Suprapubic skin (tissue), 4 donors: ENCODE results near the gene ZFP64. TPM values are rescaled to one million over a fixed set of nuclear protein-coding genes. Genes with fewer than 3 reads are reported as not detected.

Experiments used
- DNase-seq, 2 donors: peaks; one replicate each; pipeline ENCODE4 v3.0.0-alpha.2; 2019; ENCODE audit warnings: low spot score in 2 of 2
- H3K27ac ChIP-seq: fragments of 200-600 bp; sonication (generic); one replicate; pipeline ENCODE4 v1.5.1; 2019
- H3K27me3 ChIP-seq: fragments of 200-600 bp; sonication (generic); one replicate; pipeline ENCODE4 v1.5.1; 2019
- H3K36me3 ChIP-seq: fragments of 200-600 bp; sonication (generic); one replicate; pipeline ENCODE4 v1.5.1; 2019
- H3K4me1 ChIP-seq: fragments of 200-600 bp; sonication (generic); one replicate; pipeline ENCODE4 v1.5.1; 2019
- H3K4me3 ChIP-seq: fragments of 200-600 bp; sonication (generic); one replicate; pipeline ENCODE4 v1.5.1; 2019; ENCODE audit warnings: mild to moderate bottlenecking
- H3K9me3 ChIP-seq: fragments of 200-600 bp; sonication (generic); one replicate; pipeline ENCODE4 v1.5.1; 2019
- EP300 ChIP-seq: sonication (generic); formaldehyde crosslinking; IDR thresholded peaks from one replicate; pipeline ENCODE4 v1.6.1; 2017; ENCODE audit warnings: antibody characterized with exemption
- POLR2A ChIP-seq, 2 donors: fragments of 450-650 bp; IDR thresholded peaks; one replicate each; pipeline ENCODE4 v1.6.1; 2017; ENCODE audit warnings: antibody characterized with exemption in 2 of 2, mild to moderate bottlenecking in 2 of 2, moderate library complexity in 2 of 2
- POLR2AphosphoS5 ChIP-seq, 3 donors: sonication (generic); formaldehyde crosslinking; IDR thresholded peaks; one replicate each; pipeline ENCODE4 v1.6.1; 2017; ENCODE audit warnings: antibody characterized with exemption in 3 of 3
- WGBS: methylation state at CpG from one replicate; pipeline ENCODE4 v1.1.5; 2018; 5-methylcytosine and 5-hydroxymethylcytosine counted together
- total RNA-seq, 4 donors: library from RNA; depleted of rRNA; stranded (reverse); fragments of >200 nt; gene quantifications; one replicate each; pipeline ENCODE4 v1.1.0, GENCODE V29; 2016
- TF ChIP-seq, protein P1 (sequence below), 2 donors: fragments of 200-600 bp in 1 of 2; fragments of 450-650 bp in 1 of 2; sonication (generic) in 1 of 2; IDR thresholded peaks; one replicate each; pipeline ENCODE4 v1.5.1; 2016 to 2019; ENCODE audit warnings: antibody characterized with exemption in 2 of 2, mild to moderate bottlenecking in 1 of 2, moderate library complexity in 1 of 2

The ZFP64 gene
- total RNA-seq, 4 donors from 2014 or later = 25.1 to 33.8 (median 28.2) TPM

DNA sequence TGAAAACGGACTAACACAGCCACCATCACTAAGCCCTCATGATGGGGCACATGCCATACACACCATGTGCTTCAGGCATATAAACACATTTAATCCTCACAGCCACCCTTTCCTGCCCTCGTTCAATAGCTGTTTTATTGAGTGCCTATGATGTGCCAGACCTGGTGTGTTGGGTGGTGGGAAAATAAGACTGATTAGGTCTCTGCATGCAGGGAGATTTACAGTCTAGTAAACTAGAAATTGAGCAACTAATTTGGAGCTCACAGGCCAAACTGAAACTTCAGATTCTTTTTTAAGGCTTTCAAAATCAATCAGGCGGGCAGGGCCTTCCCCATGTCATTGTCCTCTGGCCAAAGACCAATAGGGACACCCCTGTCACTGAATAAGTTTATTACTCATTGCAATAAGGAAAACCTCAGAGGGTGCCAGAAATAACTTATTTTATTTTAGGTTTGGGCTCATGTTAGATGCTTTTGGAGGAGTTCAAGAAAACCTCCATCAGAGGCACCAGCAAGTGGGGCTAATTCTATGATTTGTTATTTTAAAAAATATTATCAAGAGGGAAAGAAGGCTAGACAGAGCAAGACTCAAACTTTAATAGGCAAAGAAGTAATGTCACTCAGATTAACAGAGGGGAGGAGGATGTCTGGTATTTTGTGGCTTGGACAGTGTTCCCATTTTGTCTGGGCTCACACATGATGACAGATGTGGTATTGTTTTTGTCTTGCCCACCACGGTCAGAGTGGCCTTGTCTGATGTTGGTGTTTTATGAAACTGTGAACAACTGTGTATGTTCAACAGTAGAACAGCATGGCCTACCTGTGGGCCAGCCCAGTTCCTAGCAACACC is 12.0 kb downstream of the ZFP64 start:
- H3K4me1 ChIP-seq = no peaks in the 10 kb centered on the region
- TF ChIP-seq POLR2A (IDR thresholded peaks at IDR 0.05) = no peak
- TF ChIP-seq EP300 = no peak
- TF ChIP-seq POLR2AphosphoS5 (IDR thresholded peaks at IDR 0.05) = no peak
- TF ChIP-seq, protein P1, sequence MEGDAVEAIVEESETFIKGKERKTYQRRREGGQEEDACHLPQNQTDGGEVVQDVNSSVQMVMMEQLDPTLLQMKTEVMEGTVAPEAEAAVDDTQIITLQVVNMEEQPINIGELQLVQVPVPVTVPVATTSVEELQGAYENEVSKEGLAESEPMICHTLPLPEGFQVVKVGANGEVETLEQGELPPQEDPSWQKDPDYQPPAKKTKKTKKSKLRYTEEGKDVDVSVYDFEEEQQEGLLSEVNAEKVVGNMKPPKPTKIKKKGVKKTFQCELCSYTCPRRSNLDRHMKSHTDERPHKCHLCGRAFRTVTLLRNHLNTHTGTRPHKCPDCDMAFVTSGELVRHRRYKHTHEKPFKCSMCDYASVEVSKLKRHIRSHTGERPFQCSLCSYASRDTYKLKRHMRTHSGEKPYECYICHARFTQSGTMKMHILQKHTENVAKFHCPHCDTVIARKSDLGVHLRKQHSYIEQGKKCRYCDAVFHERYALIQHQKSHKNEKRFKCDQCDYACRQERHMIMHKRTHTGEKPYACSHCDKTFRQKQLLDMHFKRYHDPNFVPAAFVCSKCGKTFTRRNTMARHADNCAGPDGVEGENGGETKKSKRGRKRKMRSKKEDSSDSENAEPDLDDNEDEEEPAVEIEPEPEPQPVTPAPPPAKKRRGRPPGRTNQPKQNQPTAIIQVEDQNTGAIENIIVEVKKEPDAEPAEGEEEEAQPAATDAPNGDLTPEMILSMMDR (IDR thresholded peaks at IDR 0.05) = no peak
- no peaks in the 10 kb centered on the region for H3K9me3 ChIP-seq
- no peak overlapping the region for H3K27ac ChIP-seq
- no peak overlapping the region for H3K4me3 ChIP-seq
- H3K27me3 ChIP-seq = no peaks in the 10 kb centered on the region
- 66% methylated on average over 4 of the region's 4 CpGs for WGBS
- H3K36me3 ChIP-seq = peaks cover 28% of the 10 kb centered on the region
- DNase-seq = no peak

DNA sequence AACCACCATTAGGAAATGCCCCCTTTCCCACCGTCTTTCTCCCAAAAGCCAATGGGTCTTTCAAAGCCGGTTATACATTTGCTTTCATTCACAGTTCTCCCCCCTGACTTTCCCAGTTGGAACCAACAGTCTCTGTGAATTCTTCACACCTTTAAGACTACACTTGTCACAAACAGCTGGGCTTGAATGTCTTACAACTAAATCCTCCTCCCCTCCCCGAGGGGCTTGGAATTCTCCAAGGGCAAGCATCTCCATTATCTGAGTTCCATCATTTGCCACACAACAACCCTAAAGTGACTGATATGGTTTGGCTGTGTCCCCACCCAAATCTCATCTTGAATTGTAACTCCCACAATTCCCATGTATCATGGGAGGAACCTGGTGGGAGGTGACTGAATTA is 12.9 kb downstream of the ZFP64 start:
- TF ChIP-seq, protein P1 (IDR thresholded peaks at IDR 0.05) = no peak
- TF ChIP-seq POLR2AphosphoS5 (IDR thresholded peaks at IDR 0.05) (no peak), POLR2A (IDR thresholded peaks at IDR 0.05) (no peak), EP300 (no peak)
- WGBS = 89% methylated on average over 3 of the region's 3 CpGs
- H3K4me1 ChIP-seq = no peaks in the 10 kb centered on the region
- H3K27ac ChIP-seq = no peak overlapping the region
- DNase-seq = no peak
- no peaks in the 10 kb centered on the region for H3K27me3 ChIP-seq
- no peak overlapping the region for H3K4me3 ChIP-seq
- H3K36me3 ChIP-seq = peaks cover 24% of the 10 kb centered on the region
- H3K9me3 ChIP-seq = no peaks in the 10 kb centered on the region

DNA sequence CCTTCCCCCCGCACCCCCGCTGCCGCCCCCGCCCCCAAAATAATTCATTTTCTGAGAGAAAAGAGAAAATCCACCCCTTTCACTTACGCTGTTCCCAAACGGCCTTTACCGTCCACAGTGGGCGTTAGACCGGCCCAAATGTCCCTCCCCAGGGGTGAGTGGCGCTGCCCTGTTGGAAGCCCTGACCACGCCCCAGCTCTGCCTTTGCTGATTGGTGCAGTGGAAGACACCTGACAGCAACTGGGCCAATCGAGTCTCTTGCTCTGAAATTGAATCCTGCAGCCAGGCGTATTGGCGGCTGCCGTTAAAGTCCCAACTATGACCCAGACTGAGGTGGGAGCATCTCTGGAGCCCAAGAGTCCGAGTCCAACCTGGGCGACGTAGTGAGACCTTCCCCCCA is 15.7 kb downstream of the ZFP64 start:
- Histone ChIP-seq H3K27ac (no peak overlapping the region), H3K27me3 (no peaks in the 10 kb centered on the region), H3K4me1 (no peaks in the 10 kb centered on the region), H3K4me3 (no peak overlapping the region), H3K9me3 (no peaks in the 10 kb centered on the region), H3K36me3 (peaks cover 13% of the 10 kb centered on the region)
- no peak for DNase-seq
- TF ChIP-seq EP300 (no peak), POLR2AphosphoS5 (IDR thresholded peaks at IDR 0.05) (no peak), POLR2A (IDR thresholded peaks at IDR 0.05) (no peak)
- TF ChIP-seq, protein P1 (IDR thresholded peaks at IDR 0.05) = no peak
- WGBS = over 99% methylated on average over 13 of the region's 18 CpGs

DNA sequence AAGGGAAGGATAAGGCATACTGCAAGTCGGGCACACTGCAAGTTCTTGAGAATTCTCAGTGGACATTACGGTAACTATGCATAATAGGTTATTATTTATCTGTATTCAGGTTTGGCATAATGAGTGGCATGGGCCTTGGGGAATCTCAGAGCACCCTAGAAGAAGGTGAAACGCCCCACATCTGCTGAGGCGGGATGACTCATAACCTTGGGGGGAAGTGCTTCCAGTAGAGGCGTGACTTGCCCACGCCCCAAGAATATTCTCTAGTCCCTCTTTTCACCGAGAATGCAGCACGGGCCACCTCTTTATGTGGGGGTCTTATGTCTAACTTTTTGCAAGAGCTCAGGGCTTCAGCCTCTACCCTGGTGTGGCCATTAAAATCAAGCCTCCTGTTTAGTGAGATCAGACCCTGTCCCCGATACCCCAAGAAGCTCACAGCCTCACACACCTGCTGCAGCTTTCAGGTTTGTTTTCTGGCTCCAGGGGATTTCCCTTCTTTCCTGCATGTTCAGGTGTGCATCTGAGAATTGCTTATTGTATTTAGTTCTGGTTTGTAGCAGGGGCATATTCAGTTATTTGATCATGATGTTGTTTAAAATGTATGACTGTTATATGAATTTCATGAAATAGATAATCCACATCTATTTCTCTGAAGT is 19.1 kb downstream of the ZFP64 start:
- peaks cover 17% of the 10 kb centered on the region for H3K36me3 ChIP-seq

More for the DNA sequence above, 19.1 kb downstream of the ZFP64 start:
- DNase-seq = no peak
- TF ChIP-seq EP300 (no peak), POLR2A (IDR thresholded peaks at IDR 0.05) (no peak), POLR2AphosphoS5 (IDR thresholded peaks at IDR 0.05) (no peak)
- TF ChIP-seq, protein P1 (IDR thresholded peaks at IDR 0.05) = no peak
- WGBS = 64% methylated on average over 9 of the region's 9 CpGs
- Histone ChIP-seq H3K27ac (no peak overlapping the region), H3K27me3 (no peaks in the 10 kb centered on the region), H3K9me3 (no peaks in the 10 kb centered on the region), H3K4me1 (no peaks in the 10 kb centered on the region), H3K4me3 (no peak overlapping the region)
